Endothelial cell of umbilical vein (primary cell): ENCODE measurements around the gene TTC3. TPM values are rescaled to one million over a fixed set of nuclear protein-coding genes. Genes with fewer than 3 reads are reported as not detected.

Experiments
- BruUV-seq: library from RNA; stranded (reverse); fragments of 400-500 nt; replicated peaks from 2 replicates; lab custom pipeline; 2021; lab: Mats Ljungman, UMichigan
- CTCF ChIA-PET: fragments of 300-600, 350-600 bp; sonication (Branson Sonifier 250); formaldehyde crosslinking; loops from one replicate; lab custom pipeline; 2021; ENCODE audit warnings: antibody characterized with exemption, inconsistent platforms; lab: Charles Lee
- POLR2A ChIA-PET: fragments of 300-600, 350-600 bp; sonication (Branson Sonifier 250); formaldehyde crosslinking; loops from one replicate; lab custom pipeline; 2021; ENCODE audit warnings: antibody characterized with exemption, inconsistent platforms; lab: Charles Lee
- DNase-seq: peaks from one replicate; pipeline ENCODE4 v3.0.0-alpha.2; 2011; ENCODE audit warnings: low read depth, low spot score
- FAIRE-seq: peaks from 2 replicates; lab custom pipeline; 2011; peaks lifted over from hg19 to GRCh38; lab: Jason Lieb, UNC
- H2AFZ ChIP-seq: 2 replicates; pipeline ENCODE4 v1.6.0; 2012; ENCODE audit warnings: low read depth, low read length, control low read depth, inconsistent platforms
- H3K27ac ChIP-seq: 2 replicates; pipeline ENCODE4 v1.5.1; 2011; ENCODE audit warnings: low read depth, mild to moderate bottlenecking, control low read depth, low read length, moderate library complexity; ENCODE audit not compliant: insufficient read depth
- H3K27me3 ChIP-seq, 2 experiments: 2 replicates each; pipeline versions ENCODE4 v1.6.0 to v1.6.1; 2011; ENCODE audit warnings: low read length in 2 of 2, mixed read lengths in 1 of 2; ENCODE audit not compliant: control insufficient read depth in 2 of 2, insufficient read depth in 2 of 2
- H3K36me3 ChIP-seq, 2 experiments: 2 replicates in 1 of 2; 3 replicates in 1 of 2; pipeline ENCODE4 v1.5.1; 2011; ENCODE audit warnings: low read length in 2 of 2, mild to moderate bottlenecking in 1 of 2, moderate library complexity in 1 of 2; ENCODE audit not compliant: control insufficient read depth in 2 of 2, insufficient read depth in 2 of 2; ENCODE audit errors: extremely low read depth in 1 of 2
- H3K4me1 ChIP-seq: 3 replicates; pipeline ENCODE4 v1.5.1; 2011; ENCODE audit warnings: mild to moderate bottlenecking, low read length; ENCODE audit not compliant: control insufficient read depth, insufficient read depth; ENCODE audit errors: extremely low read depth
- H3K4me2 ChIP-seq: 2 replicates; pipeline ENCODE4 v1.6.1; 2011; ENCODE audit warnings: low read length, control low read depth, mixed read lengths; ENCODE audit not compliant: insufficient read depth
- H3K4me3 ChIP-seq, 3 experiments: fragments of 200-600 bp in 1 of 3; sonication (generic), shearing (Covaris generic) in 1 of 3; replicated peaks in 1 of 3; 2 replicates each; pipeline ENCODE4 v1.5.1; 2011 to 2016; ENCODE audit warnings: control low read depth in 3 of 3, low read length in 3 of 3, mild to moderate bottlenecking in 2 of 3, inconsistent platforms in 1 of 3, low read depth in 1 of 3, moderate library complexity in 1 of 3; ENCODE audit not compliant: insufficient read depth in 1 of 3
- H3K79me2 ChIP-seq: 2 replicates; pipeline ENCODE4 v1.6.0; 2012; ENCODE audit warnings: low read length, inconsistent platforms; ENCODE audit not compliant: control insufficient read depth, insufficient read depth
- H3K9ac ChIP-seq: replicated peaks from 2 replicates; pipeline ENCODE3; 2011; ENCODE audit warnings: low read length, control low read depth; ENCODE audit not compliant: insufficient read depth; ENCODE audit errors: extremely low read depth
- H3K9me1 ChIP-seq: replicated peaks from 3 replicates; pipeline ENCODE4 v1.6.0; 2011; ENCODE audit warnings: mild to moderate bottlenecking, low read length; ENCODE audit not compliant: control insufficient read depth, insufficient read depth; ENCODE audit errors: extremely low read depth
- H3K9me3 ChIP-seq: replicated peaks from 2 replicates; pipeline ENCODE4 v1.5.1; 2012; ENCODE audit warnings: low read length, inconsistent platforms; ENCODE audit not compliant: control insufficient read depth, insufficient read depth
- H4K20me1 ChIP-seq: replicated peaks from 2 replicates; pipeline ENCODE3; 2011; ENCODE audit warnings: mild to moderate bottlenecking, low read length; ENCODE audit not compliant: control insufficient read depth, insufficient read depth; ENCODE audit errors: extremely low read depth
- CTCF ChIP-seq, 2 donors: IDR thresholded peaks; 1 replicate in 1 of 2; 2 replicates in 1 of 2; pipeline ENCODE4 v1.5.1; 2011; ENCODE audit warnings: low read length in 2 of 2, mild to moderate bottlenecking in 2 of 2, moderate library complexity in 2 of 2, control low read depth in 1 of 2, inconsistent platforms in 1 of 2, low read depth in 1 of 2; ENCODE audit not compliant: insufficient read depth in 1 of 2; ENCODE audit errors: extremely low read depth in 1 of 2
- EZH2 ChIP-seq: IDR thresholded peaks from 2 replicates; pipeline ENCODE4 v1.6.1; 2012; ENCODE audit warnings: borderline replicate concordance, low read depth, mild to moderate bottlenecking, moderate library complexity, low read length, inconsistent platforms; ENCODE audit not compliant: severe bottlenecking
- FOS ChIP-seq: IDR thresholded peaks from 2 replicates; pipeline ENCODE4 v1.6.1; 2011; ENCODE audit warnings: mild to moderate bottlenecking, low read length, moderate library complexity, borderline replicate concordance; ENCODE audit not compliant: insufficient read depth
- GATA2 ChIP-seq: IDR thresholded peaks from 2 replicates; pipeline ENCODE4 v1.7.0; 2011; ENCODE audit warnings: low read depth, mild to moderate bottlenecking, moderate library complexity, mixed read lengths, low read length; ENCODE audit not compliant: insufficient read length, insufficient read depth
- JUN ChIP-seq: IDR thresholded peaks from 2 replicates; pipeline ENCODE4 v1.6.1; 2011; ENCODE audit warnings: borderline replicate concordance, low read depth; ENCODE audit not compliant: insufficient read length, insufficient read depth
- MAX ChIP-seq: IDR thresholded peaks from 2 replicates; pipeline ENCODE4 v1.6.1; 2011; ENCODE audit not compliant: insufficient read depth, insufficient read length
- MYC ChIP-seq: IDR thresholded peaks from one replicate; pipeline ENCODE4 v1.6.1; 2011; ENCODE audit warnings: mild to moderate bottlenecking, low read depth, low read length
- POLR2A ChIP-seq: IDR thresholded peaks from 2 replicates; pipeline ENCODE4 v1.6.1; 2012; ENCODE audit warnings: low read depth, mild to moderate bottlenecking, control low read depth, low read length
- POLR2AphosphoS5 ChIP-seq: IDR thresholded peaks from 2 replicates; pipeline ENCODE4 v1.6.1; 2012; ENCODE audit warnings: low read depth, mild to moderate bottlenecking, control low read depth, low read length, moderate library complexity; ENCODE audit not compliant: insufficient read depth
- dilution Hi-C: fragments of 300-500 bp; cut with MboI; formaldehyde crosslinking; loops from one replicate; pipeline ENCODE4 v1.15.0; 2019; ENCODE audit warnings: low sequenced_read_pairs; ENCODE audit not compliant: extremely low pct_ligation_motif_present
- intact Hi-C: fragments of 100-400 bp; cut with micrococcal nuclease; formaldehyde crosslinking; loops from one replicate; pipeline ENCODE4 v1.10.0; 2022
- polyA plus RNA-seq, 4 experiments: library from polyadenylated mRNA; depleted of rRNA in 3 of 4; stranded (reverse) in 3 of 4; unstranded in 1 of 4; fragments of >200 nt; gene quantifications; 2 replicates each; pipeline versions ENCODE4 v1.2.1 to v1.2.3, GENCODE V29; 2011 to 2012; ENCODE audit warnings: missing spikeins in 1 of 4
- total RNA-seq: library from RNA; stranded (reverse); gene quantifications from 2 replicates; pipeline ENCODE4 v1.2.3, GENCODE V29; 2021

Gene TTC3
- total and polyA plus RNA-seq, 2 donors (not counting 3 experiments of a cell fraction or from before 2014, with no cell fraction given), result 26.2 to 113 TPM

- no peak overlapping the region for H3K4me3 ChIP-seq
- BruUV-seq, result no TSS peak
- H3K9me1 ChIP-seq, result no peaks in the 10 kb centered on the region
- intact Hi-C loops, result no loop called here
- FAIRE-seq, result peak; percentile 59
- peak; percentile 9 for DNase-seq
- H3K27me3 ChIP-seq, result no peaks in the 10 kb centered on the region
- dilution Hi-C loops, result no loop called here
- H3K27ac ChIP-seq, result no peak overlapping the region
- CTCF ChIA-PET, result interaction anchor here (1.0 to 1.5 kb wide), 2 partner anchors 40 to 230 kb away, joined by 3 read pairs; no protein-coding TSS in a partner anchor
- H3K4me2 ChIP-seq, result no peak overlapping the region
- POLR2A ChIA-PET, result no interaction called here
- TF ChIP-seq MYC (no peak), EZH2 (no peak), MAX (no peak), FOS (no peak), JUN (no peak), POLR2A (no peak)
- no peak overlapping the region for H3K9ac ChIP-seq
- H3K79me2 ChIP-seq, result no peaks in the 10 kb centered on the region
- no peak overlapping the region for H2AFZ ChIP-seq
- no peaks in the 10 kb centered on the region for H3K9me3 ChIP-seq
- no peaks in the 10 kb centered on the region for H3K4me1 ChIP-seq
- peaks cover 0 to 2% of the 10 kb centered on the region in 2 experiments for H3K36me3 ChIP-seq
- no peaks in the 10 kb centered on the region for H4K20me1 ChIP-seq
These were observed 133.4 kb downstream of the TTC3 start for GRCh38 chr21:37206496-37206895.

GRCh38 chr21:37207441-37208009, 134.5 kb downstream of the TTC3 start:
- H3K36me3 ChIP-seq, result no peaks in the 10 kb centered on the region

More at GRCh38 chr21:37207441-37208009, 134.5 kb downstream of the TTC3 start:
- H3K4me3 ChIP-seq, result no peak overlapping the region
- H3K9ac ChIP-seq, result no peak overlapping the region
- H2AFZ ChIP-seq, result no peak overlapping the region
- no peaks in the 10 kb centered on the region for H3K9me3 ChIP-seq
- DNase-seq, result no peak
- BruUV-seq, result no TSS peak
- H3K4me1 ChIP-seq, result no peaks in the 10 kb centered on the region
- H3K9me1 ChIP-seq, result no peaks in the 10 kb centered on the region
- FAIRE-seq, result no peak
- CTCF ChIA-PET, result interaction anchor here (1.5 kb wide), 1 partner anchor 41 kb away, joined by 3 read pairs; no protein-coding TSS in a partner anchor
- H3K4me2 ChIP-seq, result no peak overlapping the region
- dilution Hi-C loops (no loop called here), intact Hi-C loops (no loop called here)
- H3K79me2 ChIP-seq, result no peaks in the 10 kb centered on the region
- no peak overlapping the region for H3K27ac ChIP-seq
- no peaks in the 10 kb centered on the region for H3K27me3 ChIP-seq
- POLR2A ChIA-PET, result no interaction called here
- TF ChIP-seq POLR2A, result no peak
- TF ChIP-seq MYC, result no peak
- TF ChIP-seq EZH2, result no peak
- no peak for TF ChIP-seq CTCF (IDR thresholded peaks at IDR 0.05; ENCODE audit: extremely low read depth in 1 of 2, insufficient read depth in 1 of 2, low read depth in 1 of 2, low read length in 2 of 2)
- TF ChIP-seq JUN, result no peak
- no peak for TF ChIP-seq POLR2AphosphoS5
- TF ChIP-seq GATA2, result no peak
- TF ChIP-seq MAX, result no peak
- no peak for TF ChIP-seq FOS
- H4K20me1 ChIP-seq, result no peaks in the 10 kb centered on the region
